AG09319 (cell line): ENCODE measurements around the gene SMIM43.
"Not testable (repeated sequence)": the region's sequence is repeated elsewhere in the genome, so short reads cannot be mapped to it uniquely, and the experiment has no call there.

Source experiments
- DNase-seq: peaks from one replicate; pipeline ENCODE4 v3.0.0-alpha.2; 2010; ENCODE audit warnings: low read depth; ENCODE audit errors: extremely low read depth
- TF ChIP-seq, protein P1 (sequence below): IDR thresholded peaks from 2 replicates; pipeline ENCODE4 v1.5.1; 2011; ENCODE audit warnings: low read depth, mild to moderate bottlenecking, inconsistent platforms, low read length, moderate library complexity

The SMIM43 gene

DNA sequence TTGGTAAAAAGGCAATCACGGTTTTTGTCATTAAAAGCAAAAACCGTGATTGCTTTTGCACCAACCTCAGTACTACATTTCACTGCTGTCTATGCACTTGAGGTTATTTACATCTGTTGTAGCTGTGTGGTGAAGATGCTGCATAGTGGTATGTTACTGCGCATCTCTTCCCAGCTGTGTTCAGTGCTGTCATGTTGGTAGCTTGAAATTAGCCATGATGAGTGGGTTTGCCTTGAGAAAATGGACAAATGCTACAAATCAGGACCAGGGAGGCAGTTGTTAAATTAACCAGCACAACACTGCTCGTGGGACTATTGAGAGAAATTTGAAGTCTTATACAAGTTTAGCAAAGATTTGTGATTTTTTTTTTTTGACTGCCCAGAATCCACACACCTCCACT is 2.2 kb upstream of the SMIM43 start:
- TF ChIP-seq, protein P1, sequence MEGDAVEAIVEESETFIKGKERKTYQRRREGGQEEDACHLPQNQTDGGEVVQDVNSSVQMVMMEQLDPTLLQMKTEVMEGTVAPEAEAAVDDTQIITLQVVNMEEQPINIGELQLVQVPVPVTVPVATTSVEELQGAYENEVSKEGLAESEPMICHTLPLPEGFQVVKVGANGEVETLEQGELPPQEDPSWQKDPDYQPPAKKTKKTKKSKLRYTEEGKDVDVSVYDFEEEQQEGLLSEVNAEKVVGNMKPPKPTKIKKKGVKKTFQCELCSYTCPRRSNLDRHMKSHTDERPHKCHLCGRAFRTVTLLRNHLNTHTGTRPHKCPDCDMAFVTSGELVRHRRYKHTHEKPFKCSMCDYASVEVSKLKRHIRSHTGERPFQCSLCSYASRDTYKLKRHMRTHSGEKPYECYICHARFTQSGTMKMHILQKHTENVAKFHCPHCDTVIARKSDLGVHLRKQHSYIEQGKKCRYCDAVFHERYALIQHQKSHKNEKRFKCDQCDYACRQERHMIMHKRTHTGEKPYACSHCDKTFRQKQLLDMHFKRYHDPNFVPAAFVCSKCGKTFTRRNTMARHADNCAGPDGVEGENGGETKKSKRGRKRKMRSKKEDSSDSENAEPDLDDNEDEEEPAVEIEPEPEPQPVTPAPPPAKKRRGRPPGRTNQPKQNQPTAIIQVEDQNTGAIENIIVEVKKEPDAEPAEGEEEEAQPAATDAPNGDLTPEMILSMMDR: no peak
- DNase-seq: no peak

DNA sequence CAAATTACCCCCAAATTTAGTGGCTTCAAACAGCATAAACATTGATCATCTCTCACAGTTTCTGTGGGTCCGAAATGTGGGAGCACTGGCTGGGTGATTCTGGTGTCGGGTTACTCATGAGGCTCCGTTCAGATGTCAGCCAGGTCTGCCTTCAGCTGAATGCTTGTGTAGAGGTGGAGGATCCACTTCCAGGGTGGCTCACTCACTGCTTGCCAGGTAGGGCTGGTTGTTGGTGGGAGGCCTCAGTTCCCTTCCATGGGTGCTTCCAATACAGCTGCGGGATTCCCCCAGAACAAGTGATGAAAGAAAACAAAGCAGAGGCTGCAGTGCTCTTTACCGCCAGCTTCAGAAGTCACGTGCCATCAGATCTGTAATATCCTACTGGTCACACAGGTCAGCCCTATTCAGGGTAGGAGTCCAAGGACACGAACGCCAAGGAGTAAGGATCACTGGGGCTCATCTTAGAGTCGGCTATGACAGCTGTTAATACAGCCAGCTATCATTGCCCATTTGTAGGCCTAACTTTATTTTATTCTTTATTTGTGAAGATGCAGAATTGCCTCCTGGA is 1.1 kb upstream of the SMIM43 start:
- no peak for DNase-seq
- TF ChIP-seq, protein P1: no peak

DNA sequence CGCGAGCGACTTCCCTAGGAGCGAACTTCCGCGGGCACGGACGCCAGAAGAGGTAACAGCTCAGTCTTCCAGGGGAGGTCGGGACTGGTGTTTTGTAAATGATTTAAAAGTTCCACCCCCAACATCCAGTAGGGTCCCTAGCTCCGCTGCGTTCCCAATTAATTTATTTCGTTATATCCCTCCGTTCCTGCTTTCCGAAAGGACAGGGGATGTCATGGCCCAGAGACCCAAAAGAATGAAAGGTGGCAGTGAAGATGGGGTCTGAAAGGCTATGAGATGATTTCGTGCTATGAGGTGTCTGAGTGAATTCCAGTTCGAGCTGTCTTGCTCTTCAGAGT is 373 bp upstream of the SMIM43 start:
- no peak for DNase-seq
- TF ChIP-seq, protein P1: no peak

DNA sequence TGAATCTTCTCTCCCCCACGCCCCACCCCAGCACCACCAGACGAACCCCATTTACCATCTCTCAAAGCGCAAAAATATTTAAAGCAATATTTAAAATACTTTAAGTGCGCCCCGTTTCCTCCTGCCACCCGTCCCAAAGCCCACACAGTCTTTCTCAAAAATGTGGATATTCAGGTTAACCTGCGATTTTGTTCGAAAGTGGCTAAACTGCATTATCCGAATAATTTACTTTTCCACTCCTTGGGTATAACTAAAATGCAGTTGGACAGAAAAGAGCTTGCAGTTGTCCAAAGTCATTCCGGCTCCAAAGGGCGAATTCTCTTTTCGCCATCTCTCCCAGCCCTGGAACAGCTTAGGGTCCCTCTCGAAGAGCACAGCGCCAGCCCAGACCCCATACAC is 662 bp downstream of the SMIM43 start:
- TF ChIP-seq, protein P1: no peak
- DNase-seq: no peak

DNA sequence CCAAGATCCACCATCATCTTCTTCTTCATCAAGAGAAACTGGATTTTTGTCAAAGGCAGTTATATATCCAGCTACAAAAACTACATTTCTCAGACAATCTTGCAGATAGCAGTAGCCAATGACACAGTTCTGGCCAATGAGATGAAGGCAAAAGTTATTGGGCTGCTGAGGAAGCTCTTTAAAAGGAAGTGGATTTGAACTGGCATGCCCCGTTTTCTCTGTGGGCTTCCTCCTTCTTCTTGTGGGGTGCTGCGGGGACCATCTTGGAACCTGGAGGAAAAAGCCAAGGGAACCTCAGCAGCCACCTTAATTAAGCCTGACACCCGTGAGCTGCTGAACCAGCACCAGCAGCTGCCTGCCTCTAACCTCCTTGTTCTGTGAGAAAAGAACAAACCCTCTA is 4.8 kb downstream of the SMIM43 start:
- DNase-seq: no peak
- TF ChIP-seq, protein P1: no peak

DNA sequence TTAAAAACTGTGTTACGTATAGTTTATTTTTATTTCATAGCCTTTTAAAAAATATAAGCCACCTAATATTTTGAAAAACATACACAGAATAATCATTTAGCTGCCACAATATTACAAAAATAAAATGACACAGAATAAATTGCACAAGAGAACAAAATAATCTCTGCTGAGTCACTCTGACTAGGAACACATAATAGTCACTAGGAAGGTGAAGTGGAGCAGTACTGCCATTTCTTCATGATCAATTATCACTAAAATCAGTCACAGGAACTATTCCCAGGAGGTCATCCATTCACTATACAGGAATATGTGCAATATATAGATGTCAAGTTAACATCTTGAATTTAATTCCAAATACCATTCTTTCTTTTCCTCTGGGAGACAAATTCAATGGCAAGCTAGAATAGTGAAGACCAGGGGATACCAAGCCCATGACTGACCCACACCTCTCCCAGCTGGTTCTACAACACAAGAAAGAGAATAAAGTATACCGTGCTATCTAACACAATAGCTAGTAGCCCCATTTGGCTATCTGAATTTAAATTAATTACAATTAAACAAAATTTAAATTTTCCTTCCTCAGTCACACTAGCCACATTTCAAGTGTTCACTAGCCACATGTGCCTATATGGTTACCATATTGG is 5.9 kb downstream of the SMIM43 start:
- TF ChIP-seq, protein P1: no peak
- DNase-seq: no peak

DNA sequence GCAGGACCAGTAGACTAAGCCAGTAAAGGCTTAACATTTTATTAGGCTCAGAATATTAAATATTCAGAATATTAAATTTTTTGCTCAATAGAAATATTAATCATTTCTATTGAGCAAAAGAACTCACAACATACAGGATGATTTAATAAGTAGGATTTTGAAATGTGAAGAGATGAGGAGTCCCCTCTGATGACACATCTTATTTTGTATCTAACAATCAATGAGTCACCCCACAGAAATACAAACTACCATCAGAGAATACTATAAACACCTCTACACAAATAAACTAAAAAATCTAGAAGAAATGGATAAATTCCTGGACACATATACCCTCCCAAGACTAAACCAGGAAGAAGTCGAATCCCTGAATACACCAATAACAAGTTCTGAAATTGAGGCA is 12.8 kb downstream of the SMIM43 start:
- not testable (repeated sequence) for DNase-seq

DNA sequence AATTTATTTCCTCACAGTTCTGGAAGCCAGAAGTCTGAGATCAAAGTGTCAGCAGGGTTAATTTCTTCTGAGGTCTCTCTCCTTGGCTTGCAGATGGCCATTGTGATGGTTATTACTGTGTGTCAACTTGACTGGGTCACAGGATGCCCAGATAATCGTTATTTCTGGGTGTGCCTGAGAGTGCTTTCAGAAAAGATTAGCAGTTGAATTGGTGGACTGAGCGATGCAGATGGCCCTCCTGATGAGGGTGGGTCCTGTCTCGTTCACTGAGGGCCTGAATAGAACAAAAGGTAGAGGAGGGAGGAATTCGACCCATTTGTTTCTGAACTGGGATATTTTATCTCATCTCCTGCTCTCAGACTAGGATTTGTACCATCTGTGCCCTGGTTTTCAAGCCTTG is 15.7 kb downstream of the SMIM43 start:
- TF ChIP-seq, protein P1: no peak
- DNase-seq: no peak
